DND-41 (cell line): ENCODE measurements around the gene RGS6.

ENCODE experiments used
- CTCF ChIP-seq: IDR thresholded peaks from 2 replicates; pipeline ENCODE4 v1.5.1; 2012; ENCODE audit warnings: borderline replicate concordance, low read length, moderate library complexity, mild to moderate bottlenecking; ENCODE audit not compliant: poor library complexity, severe bottlenecking; ENCODE audit errors: extremely low read depth
- EZH2 ChIP-seq: IDR thresholded peaks from 3 replicates; pipeline ENCODE4 v1.6.1; 2012; ENCODE audit warnings: borderline replicate concordance, low read depth, mild to moderate bottlenecking, moderate library complexity, low read length, inconsistent platforms; ENCODE audit not compliant: severe bottlenecking

- TF ChIP-seq CTCF, result no peak
- no peak for TF ChIP-seq EZH2
Measured at GRCh38 chr14:72311116-72311515, 378.9 kb downstream of the RGS6 start.
